Measurements from ENCODE around the gene ABTB2. TPM values are rescaled to one million over a fixed set of nuclear protein-coding genes. Genes with fewer than 3 reads are reported as not detected.
"Not testable (repeated sequence)": the region's sequence is repeated elsewhere in the genome, so short reads cannot be mapped to it uniquely, and the experiment has no call there.

ABTB2 gene
- total RNA-seq, 6 donors from 2014 or later, result 1.4 to 6.8 (median 4.7) TPM

GRCh38 chr11:34250211-34250610 lies 107.6 kb downstream of the ABTB2 start:
- no peak for DNase-seq
- H3K4me3 ChIP-seq, result no peak overlapping the region
- peaks cover 0 to 18% (median 5%) of the 10 kb centered on the region in 4 donors for H3K4me1 ChIP-seq
- no peaks in the 10 kb centered on the region for H3K27me3 ChIP-seq
- WGBS, 2 donors, result 68 to 85% methylated on average over 2 of the region's 2 CpGs
- no peaks in the 10 kb centered on the region for H3K36me3 ChIP-seq
- H3K27ac ChIP-seq, result no peak overlapping the region
- ATAC-seq (ENCODE audit: low FRiP score in 2 of 2), result no peak
- H3K9me3 ChIP-seq, result no peaks in the 10 kb centered on the region
- TF ChIP-seq CTCF (IDR thresholded peaks at IDR 0.05) (no peak), EP300 (IDR thresholded peaks at IDR 0.05) (no peak), POLR2A (IDR thresholded peaks at IDR 0.05) (no peak), POLR2AphosphoS5 (IDR thresholded peaks at IDR 0.05) (no peak)

GRCh38 chr11:34249439-34249838 lies 108.4 kb downstream of the ABTB2 start:
- no peak overlapping the region for H3K4me3 ChIP-seq
- H3K4me1 ChIP-seq, result peaks cover 0 to 21% (median 5%) of the 10 kb centered on the region in 4 donors
- H3K36me3 ChIP-seq, result no peaks in the 10 kb centered on the region
- H3K9me3 ChIP-seq, result no peaks in the 10 kb centered on the region
- DNase-seq (no peak), ATAC-seq (ENCODE audit: low FRiP score in 2 of 2) (no peak)
- WGBS, 2 donors, result 26 to 33% methylated on average over 3 of the region's 3 CpGs
- no peak overlapping the region for H3K27ac ChIP-seq
- TF ChIP-seq CTCF (IDR thresholded peaks at IDR 0.05), result no peak
- no peaks in the 10 kb centered on the region for H3K27me3 ChIP-seq

GRCh38 chr11:34246511-34246910 lies 111.3 kb downstream of the ABTB2 start:
- not testable (repeated sequence) for H3K9me3 ChIP-seq; H3K27ac ChIP-seq; H3K36me3 ChIP-seq; DNase-seq; H3K27me3 ChIP-seq; ATAC-seq (ENCODE audit: low FRiP score in 2 of 2); H3K4me3 ChIP-seq
- WGBS, 2 donors, result 88 to 96% methylated on average over 4 of the region's 4 CpGs
- H3K4me1 ChIP-seq, result peaks cover 11 to 32% (median 13%) of the 10 kb centered on the region in 4 donors

- H3K36me3 ChIP-seq, result no peaks in the 10 kb centered on the region
- TF ChIP-seq POLR2A (IDR thresholded peaks at IDR 0.05) (no peak), CTCF (IDR thresholded peaks at IDR 0.05) (no peak), EP300 (IDR thresholded peaks at IDR 0.05) (no peak), POLR2AphosphoS5 (IDR thresholded peaks at IDR 0.05) (no peak)
- ATAC-seq (ENCODE audit: low FRiP score in 2 of 2) (no peak), DNase-seq (no peak)
- no peaks in the 10 kb centered on the region for H3K9me3 ChIP-seq
- 80 to 90% methylated on average over 4 of the region's 4 CpGs for WGBS, 2 donors
- no peaks in the 10 kb centered on the region for H3K27me3 ChIP-seq
- no peak overlapping the region for H3K4me3 ChIP-seq
- peak overlapping the region in 1 of 4 donors; percentile 50 for H3K27ac ChIP-seq
- H3K4me1 ChIP-seq, result peaks cover 5 to 22% (median 12%) of the 10 kb centered on the region in 4 donors
Measured at GRCh38 chr11:34245041-34245440, 112.8 kb downstream of the ABTB2 start.

- DNase-seq (peak in 1 of 2 donors; percentile 78), ATAC-seq (ENCODE audit: low FRiP score in 2 of 2) (peak; percentile 84 to 85)
- no peak for TF ChIP-seq POLR2A (IDR thresholded peaks at IDR 0.05)
- TF ChIP-seq EP300 (IDR thresholded peaks at IDR 0.05), result no peak
- TF ChIP-seq CTCF (IDR thresholded peaks at IDR 0.05), result no peak
- peak in 1 of 2 donors; percentile 4 for TF ChIP-seq POLR2AphosphoS5 (IDR thresholded peaks at IDR 0.05)
- Histone ChIP-seq H3K27me3 (no peaks in the 10 kb centered on the region), H3K27ac (peak overlapping the region in 3 of 4 donors; percentile 40 to 50 (median 44)), H3K36me3 (no peaks in the 10 kb centered on the region), H3K4me1 (peaks cover 5 to 19% (median 12%) of the 10 kb centered on the region in 4 donors), H3K9me3 (no peaks in the 10 kb centered on the region), H3K4me3 (no peak overlapping the region)
- WGBS, 2 donors, result 64% methylated on average over 7 to 8 of the region's 8 CpGs
Measured at GRCh38 chr11:34243600-34244464, 114.0 kb downstream of the ABTB2 start.

Data from upper lobe of left lung (tissue), 6 donors.